ENCODE results near the gene CBY1.

GRCh38 chr22:38707346-38707745 lies 50.9 kb downstream of the CBY1 start:
- TF ChIP-seq EGR1 (IDR thresholded peaks at IDR 0.05; ENCODE audit: low read depth in 2 of 2) (no peak), CTCF (IDR thresholded peaks at IDR 0.05; ENCODE audit: low read depth, low read length, missing input control) (no peak), ZBTB33 (IDR thresholded peaks at IDR 0.05) (no peak), TAF1 (conservative IDR thresholded peaks at IDR 0.05) (no peak), YY1 (IDR thresholded peaks at IDR 0.05) (no peak), GABPA (IDR thresholded peaks at IDR 0.05 in 1 of 2, conservative IDR thresholded peaks at IDR 0.05 in 1 of 2) (no peak), JUND (IDR thresholded peaks at IDR 0.05) (peak in 1 of 2 donors; percentile 21), MAX (IDR thresholded peaks at IDR 0.05) (no peak)
